ENCODE results near the gene TNFSF12. TPM values are rescaled to one million over a fixed set of nuclear protein-coding genes. Genes with fewer than 3 reads are reported as not detected.

The TNFSF12 gene
- total and polyA plus RNA-seq, 7 donors = 18.0 to 122 (median 60.1) TPM

- Histone ChIP-seq H3K9me3 (no peaks in the 10 kb centered on the region), H3K4me1 (no peaks in the 10 kb centered on the region), H3K36me3 (no peaks in the 10 kb centered on the region), H3K27me3 (no peaks in the 10 kb centered on the region), H3K4me3 (no peak overlapping the region), H3K27ac (no peak overlapping the region)
- TF ChIP-seq POLR2AphosphoS5 (IDR thresholded peaks at IDR 0.05) (no peak), EP300 (IDR thresholded peaks at IDR 0.05) (no peak), CTCF (IDR thresholded peaks at IDR 0.05) (no peak), POLR2A (IDR thresholded peaks at IDR 0.05) (no peak)
- intact Hi-C loops (cut with DNase I) = no loop called here
- WGBS, 2 donors = 83 to 88% methylated on average over 6 of the region's 6 CpGs
- no peak for DNase-seq
Measured at GRCh38 chr17:7530023-7530900, 18.6 kb upstream of the TNFSF12 start.

- H3K9me3 ChIP-seq = peaks cover 0 to 5% (median 2%) of the 10 kb centered on the region in 4 donors
- intact Hi-C loops (cut with DNase I) = no loop called here
- no peak overlapping the region for H3K4me3 ChIP-seq
- H3K27me3 ChIP-seq = no peaks in the 10 kb centered on the region
- DNase-seq = no peak
- 75 to 95% methylated on average over 3 of the region's 3 CpGs for WGBS, 2 donors
- no peak overlapping the region for H3K27ac ChIP-seq
- TF ChIP-seq CTCF (IDR thresholded peaks at IDR 0.05) (no peak), EP300 (IDR thresholded peaks at IDR 0.05) (no peak), POLR2A (IDR thresholded peaks at IDR 0.05) (no peak), POLR2AphosphoS5 (IDR thresholded peaks at IDR 0.05) (no peak)
- no peaks in the 10 kb centered on the region for H3K4me1 ChIP-seq
- H3K36me3 ChIP-seq = no peaks in the 10 kb centered on the region
Measured at GRCh38 chr17:7538050-7538449, 10.8 kb upstream of the TNFSF12 start.

GRCh38 chr17:7538891-7539545 lies 9.8 kb upstream of the TNFSF12 start:
- peaks cover 0 to 5% (median 2%) of the 10 kb centered on the region in 4 donors for H3K9me3 ChIP-seq
- no peak for TF ChIP-seq POLR2A (IDR thresholded peaks at IDR 0.05)
- no peak for TF ChIP-seq CTCF (IDR thresholded peaks at IDR 0.05)
- no peak for TF ChIP-seq POLR2AphosphoS5 (IDR thresholded peaks at IDR 0.05)
- TF ChIP-seq EP300 (IDR thresholded peaks at IDR 0.05) = no peak
- no peak overlapping the region for H3K27ac ChIP-seq
- DNase-seq = no peak
- no peaks in the 10 kb centered on the region for H3K4me1 ChIP-seq
- no peaks in the 10 kb centered on the region for H3K36me3 ChIP-seq
- no peak overlapping the region for H3K4me3 ChIP-seq
- H3K27me3 ChIP-seq = no peaks in the 10 kb centered on the region
- intact Hi-C loops (cut with DNase I) = no loop called here
- 75% methylated on average over 11 of the region's 11 CpGs for WGBS, 2 donors

- TF ChIP-seq EP300 (IDR thresholded peaks at IDR 0.05) = no peak
- TF ChIP-seq CTCF (IDR thresholded peaks at IDR 0.05) = no peak
- no peak for TF ChIP-seq POLR2AphosphoS5 (IDR thresholded peaks at IDR 0.05)
- no peak for TF ChIP-seq POLR2A (IDR thresholded peaks at IDR 0.05)
- Histone ChIP-seq H3K36me3 (no peaks in the 10 kb centered on the region), H3K4me3 (no peak overlapping the region), H3K27ac (no peak overlapping the region), H3K4me1 (no peaks in the 10 kb centered on the region), H3K9me3 (peaks cover 0 to 5% (median 2%) of the 10 kb centered on the region in 4 donors), H3K27me3 (no peaks in the 10 kb centered on the region)
- DNase-seq = no peak
- WGBS, 2 donors = 94 to 95% methylated on average over 9 of the region's 9 CpGs
- intact Hi-C loops (cut with DNase I) = no loop called here
Measured at GRCh38 chr17:7541074-7541621, 7.7 kb upstream of the TNFSF12 start.

Data from sigmoid colon (tissue), 7 donors.